Measurements from ENCODE around the gene C16orf86. TPM values are rescaled to one million over a fixed set of nuclear protein-coding genes. Genes with fewer than 3 reads are reported as not detected.

C16orf86 gene
- total RNA-seq, 1 donor from 2014 or later = 4.9 TPM

Other genes with a start within 250 kb of the C16orf86 start
- not detected in 2 replicates for gene HSD11B2, start 235.7 kb upstream of the C16orf86 start, total RNA-seq
- gene ATP6V0D1, start 185.7 kb upstream of the C16orf86 start, total RNA-seq = 158 and 218 TPM in 2 replicates
- not detected in 2 replicates for gene AGRP, start 183.3 kb upstream of the C16orf86 start, total RNA-seq
- gene RIPOR1, start 138.0 kb upstream of the C16orf86 start, total RNA-seq = 132 and 181 TPM in 2 replicates
- 27.7 and 34.2 TPM in 2 replicates for gene CTCF, start 104.3 kb upstream of the C16orf86 start, total RNA-seq
- gene CARMIL2, start 21.7 kb upstream of the C16orf86 start, total RNA-seq = 0.63 and 3.3 TPM in 2 replicates
- 23.3 and 24.1 TPM in 2 replicates for gene ACD, start 6.6 kb upstream of the C16orf86 start, total RNA-seq
- 0.82 and 1.9 TPM in 2 replicates for gene PARD6A, start 5.9 kb upstream of the C16orf86 start, total RNA-seq
- 20.5 and 25.9 TPM in 2 replicates for gene ENKD1, start 64 bp upstream of the C16orf86 start, total RNA-seq
- 31.5 and 35.7 TPM in 2 replicates for gene GFOD2, start 52.5 kb downstream of the C16orf86 start, total RNA-seq
- 9.2 and 15.5 TPM in 2 replicates for gene RANBP10, start 139.7 kb downstream of the C16orf86 start, total RNA-seq
- 0.39 and 0.88 TPM in 2 replicates for gene TSNAXIP1, start 140.1 kb downstream of the C16orf86 start, total RNA-seq
- 30.8 and 36.8 TPM in 2 replicates for gene THAP11, start 175.5 kb downstream of the C16orf86 start, total RNA-seq
- 253 and 269 TPM in 2 replicates for gene NUTF2, start 180.1 kb downstream of the C16orf86 start, total RNA-seq
- 46.0 and 48.5 TPM in 2 replicates for gene CENPT, start 180.9 kb downstream of the C16orf86 start, total RNA-seq
- 73.3 and 75.7 TPM in 2 replicates for gene EDC4, start 206.2 kb downstream of the C16orf86 start, total RNA-seq
- gene NRN1L, start 218.1 kb downstream of the C16orf86 start, total RNA-seq = 0.76 and 1.3 TPM in 2 replicates
- 22.4 and 36.7 TPM in 2 replicates for gene PSKH1, start 226.4 kb downstream of the C16orf86 start, total RNA-seq

Measured in glomerular endothelial cell (primary cell).